H1 (cell line): ENCODE data around the gene GALK1. TPM values are rescaled to one million over a fixed set of nuclear protein-coding genes. Genes with fewer than 3 reads are reported as not detected.

Experiments
- CTCF ChIA-PET: fragments of 300-600 bp; sonication (Branson Sonifier 250); formaldehyde crosslinking; loops from one replicate; lab custom pipeline; 2021; ENCODE audit not compliant: partially characterized antibody; lab: Charles Lee
- POLR2A ChIA-PET: fragments of 300-600 bp; sonication (Branson Sonifier 250); formaldehyde crosslinking; loops from one replicate; lab custom pipeline; 2021; ENCODE audit warnings: inconsistent platforms; ENCODE audit not compliant: partially characterized antibody; lab: Charles Lee
- DNase-seq, 2 experiments: peaks; one replicate each; pipeline versions ENCODE4 v3.0.0 to v3.0.0-alpha.2; 2010 to 2022; ENCODE audit warnings: low spot score in 2 of 2, low read depth in 1 of 2, mixed read lengths in 1 of 2
- FAIRE-seq: peaks from 2 replicates; lab custom pipeline; 2011; peaks lifted over from hg19 to GRCh38; lab: Jason Lieb, UNC
- H2AFZ ChIP-seq: 2 replicates; pipeline ENCODE4 v1.8.1; 2012; ENCODE audit warnings: low read length, inconsistent platforms
- H2AK5ac ChIP-seq: 2 replicates; pipeline ENCODE4 v1.6.1; 2013; ENCODE audit warnings: low read depth, low read length
- H2BK120ac ChIP-seq: replicated peaks from 2 replicates; pipeline ENCODE3; 2013; ENCODE audit warnings: low read depth, low read length, inconsistent platforms
- H2BK12ac ChIP-seq: 2 replicates; pipeline ENCODE4 v1.6.1; 2013; ENCODE audit warnings: low read depth, low read length
- H2BK15ac ChIP-seq: 2 replicates; pipeline ENCODE4 v1.6.1; 2013; ENCODE audit warnings: low read length
- H2BK20ac ChIP-seq: 2 replicates; pipeline ENCODE4 v1.6.1; 2013; ENCODE audit warnings: low read length
- H2BK5ac ChIP-seq: 2 replicates; pipeline ENCODE4 v1.6.1; 2013; ENCODE audit warnings: low read depth, low read length
- H3K14ac ChIP-seq: 2 replicates; pipeline ENCODE4 v1.6.1; 2013; ENCODE audit warnings: inconsistent platforms; ENCODE audit not compliant: insufficient read length
- H3K18ac ChIP-seq: 2 replicates; pipeline ENCODE4 v1.6.1; 2013; ENCODE audit warnings: low read length; ENCODE audit errors: extremely low read depth
- H3K23ac ChIP-seq: 2 replicates; pipeline ENCODE4 v1.6.1; 2013; ENCODE audit warnings: inconsistent platforms; ENCODE audit not compliant: insufficient read length
- H3K23me2 ChIP-seq: 2 replicates; pipeline ENCODE4 v1.6.1; 2013; ENCODE audit warnings: low read depth, low read length
- H3K27ac ChIP-seq: 2 replicates; pipeline ENCODE4 v1.6.1; 2011; ENCODE audit warnings: low read depth, low read length, inconsistent platforms
- H3K27me3 ChIP-seq, 4 experiments: replicated peaks in 1 of 4; 1 replicate in 1 of 4; 2 replicates in 3 of 4; pipeline versions ENCODE4 v1.6.1 to v1.8.1; 2011 to 2013; ENCODE audit warnings: low read length in 3 of 4, mild to moderate bottlenecking in 3 of 4, inconsistent platforms in 2 of 4, mixed read lengths in 2 of 4, moderate library complexity in 1 of 4; ENCODE audit not compliant: control insufficient read depth in 3 of 4, insufficient read depth in 3 of 4; ENCODE audit errors: extremely low read depth in 1 of 4
- H3K36me3 ChIP-seq, 4 experiments: 2 replicates each; pipeline versions ENCODE4 v1.6.1 to v1.8.1; 2011 to 2013; ENCODE audit warnings: mild to moderate bottlenecking in 4 of 4, low read length in 3 of 4, moderate library complexity in 2 of 4, control low read depth in 1 of 4, inconsistent platforms in 1 of 4; ENCODE audit not compliant: insufficient read depth in 4 of 4, control insufficient read depth in 2 of 4
- H3K4ac ChIP-seq: replicated peaks from 2 replicates; pipeline ENCODE3; 2013; ENCODE audit warnings: low read length, low read depth, mixed read lengths, inconsistent platforms; ENCODE audit not compliant: insufficient read length
- H3K4me1 ChIP-seq, 4 experiments: replicated peaks in 1 of 4; 1 replicate in 1 of 4; 2 replicates in 3 of 4; pipeline versions ENCODE4 v1.6.1 to v1.8.1; 2011 to 2013; ENCODE audit warnings: low read length in 3 of 4, inconsistent platforms in 2 of 4, mixed read lengths in 1 of 4; ENCODE audit not compliant: insufficient read depth in 4 of 4, control insufficient read depth in 3 of 4
- H3K4me2 ChIP-seq, 2 experiments: 2 replicates each; pipeline versions ENCODE4 v1.6.1 to v1.8.1; 2011 to 2013; ENCODE audit warnings: low read depth in 2 of 2, low read length in 2 of 2, control low read depth in 1 of 2, inconsistent platforms in 1 of 2, mild to moderate bottlenecking in 1 of 2; ENCODE audit not compliant: insufficient read depth in 1 of 2
- H3K4me3 ChIP-seq, 4 experiments: fragments of 200-600, 300-600 bp in 1 of 4; sonication (generic), shearing (Covaris generic), sonication (Bioruptor Twin) in 1 of 4; 2 replicates each; pipeline versions ENCODE4 v1.5.1 to v1.8.1; 2011 to 2016; ENCODE audit warnings: low read length in 4 of 4, low read depth in 3 of 4, control low read depth in 2 of 4, inconsistent platforms in 2 of 4, mild to moderate bottlenecking in 2 of 4, mixed read lengths in 1 of 4, moderate library complexity in 1 of 4; ENCODE audit not compliant: insufficient read depth in 2 of 4; ENCODE audit errors: extremely low read depth in 1 of 4
- H3K56ac ChIP-seq: replicated peaks from 2 replicates; pipeline ENCODE3; 2013; ENCODE audit warnings: low read depth, mild to moderate bottlenecking, mixed read lengths, low read length, inconsistent platforms; ENCODE audit not compliant: insufficient read length
- H3K79me1 ChIP-seq: 2 replicates; pipeline ENCODE4 v1.6.1; 2013; ENCODE audit warnings: low read depth, low read length, control low read depth
- H3K79me2 ChIP-seq, 2 experiments: 2 replicates each; pipeline versions ENCODE4 v1.6.1 to v1.8.1; 2012 to 2013; ENCODE audit warnings: low read length in 2 of 2, mild to moderate bottlenecking in 2 of 2, inconsistent platforms in 1 of 2; ENCODE audit not compliant: insufficient read depth in 2 of 2, control insufficient read depth in 1 of 2
- H3K9ac ChIP-seq, 4 experiments: replicated peaks in 1 of 4; 1 replicate in 1 of 4; 2 replicates in 3 of 4; pipeline versions ENCODE4 v1.6.1 to v1.8.1; 2011 to 2013; ENCODE audit warnings: low read depth in 3 of 4, low read length in 3 of 4, control low read depth in 2 of 4, mild to moderate bottlenecking in 2 of 4, moderate library complexity in 2 of 4, inconsistent platforms in 1 of 4; ENCODE audit errors: extremely low read depth in 1 of 4
- H3K9me3 ChIP-seq, 2 experiments: 2 replicates each; pipeline versions ENCODE4 v1.6.1 to v1.8.1; 2012 to 2013; ENCODE audit warnings: mild to moderate bottlenecking in 2 of 2, moderate library complexity in 2 of 2, control low read depth in 1 of 2, inconsistent platforms in 1 of 2, low read depth in 1 of 2, low read length in 1 of 2, mixed read lengths in 1 of 2; ENCODE audit not compliant: insufficient read depth in 2 of 2
- H4K20me1 ChIP-seq, 2 experiments: replicated peaks in 1 of 2; 2 replicates each; pipeline versions ENCODE3 to v1.8.1; 2011 to 2013; ENCODE audit warnings: inconsistent platforms in 2 of 2, low read length in 2 of 2, mild to moderate bottlenecking in 1 of 2; ENCODE audit not compliant: insufficient read depth in 2 of 2, control insufficient read depth in 1 of 2
- H4K5ac ChIP-seq: 2 replicates; pipeline ENCODE4 v1.6.1; 2013; ENCODE audit warnings: low read length, low read depth, mixed read lengths, inconsistent platforms; ENCODE audit not compliant: insufficient read length
- H4K8ac ChIP-seq: 2 replicates; pipeline ENCODE4 v1.8.0; 2013; ENCODE audit warnings: mild to moderate bottlenecking, moderate library complexity, low read length, inconsistent platforms; ENCODE audit not compliant: insufficient read depth; ENCODE audit errors: extremely low read depth
- H4K91ac ChIP-seq: replicated peaks from 2 replicates; pipeline ENCODE3; 2013; ENCODE audit warnings: low read length, mixed read lengths, inconsistent platforms; ENCODE audit not compliant: insufficient read length
- CHD1 ChIP-seq: IDR thresholded peaks from 2 replicates; pipeline ENCODE4 v1.6.1; 2012; ENCODE audit warnings: low read depth, low read length, improper control_type of control experiment
- EGR1 ChIP-seq: IDR thresholded peaks from 2 replicates; pipeline ENCODE4 v1.6.1; 2011; ENCODE audit warnings: low read depth, low read length, borderline replicate concordance
- EP300 ChIP-seq, 2 experiments: IDR thresholded peaks; 1 replicate in 1 of 2; 2 replicates in 1 of 2; pipeline ENCODE4 v1.6.1; 2011 to 2012; ENCODE audit warnings: low read depth in 2 of 2, low read length in 2 of 2, mild to moderate bottlenecking in 2 of 2, borderline replicate concordance in 1 of 2, inconsistent platforms in 1 of 2, moderate library complexity in 1 of 2
- EZH2 ChIP-seq: fragments of 200-600 bp; sonication (generic); IDR thresholded peaks from 2 replicates; pipeline ENCODE4 v1.7.1; 2012; ENCODE audit warnings: low read depth, mild to moderate bottlenecking, moderate library complexity, low read length, inconsistent platforms; ENCODE audit not compliant: severe bottlenecking
- GABPA ChIP-seq: IDR thresholded peaks from 2 replicates; pipeline ENCODE4 v1.6.1; 2011; ENCODE audit warnings: mild to moderate bottlenecking, low read length, moderate library complexity, borderline replicate concordance; ENCODE audit not compliant: insufficient read depth
- KDM1A ChIP-seq: fragments of 200-600, 300-600 bp; sonication (generic); IDR thresholded peaks from 2 replicates; pipeline ENCODE4 v1.7.1; 2016; ENCODE audit warnings: mild to moderate bottlenecking, low read length, borderline replicate concordance
- SAP30 ChIP-seq: fragments of 300-600 bp; sonication (generic); IDR thresholded peaks from 2 replicates; pipeline ENCODE4 v1.7.1; 2012; ENCODE audit warnings: low read length, moderate library complexity, mild to moderate bottlenecking, inconsistent platforms; ENCODE audit not compliant: insufficient read depth, insufficient replicate concordance
- SP2 ChIP-seq: IDR thresholded peaks from 2 replicates; pipeline ENCODE4 v1.6.1; 2012; ENCODE audit warnings: mild to moderate bottlenecking, low read length, inconsistent platforms
- USF2 ChIP-seq: IDR thresholded peaks from 2 replicates; pipeline ENCODE4 v1.6.1; 2011; ENCODE audit warnings: low read length, improper control_type of control experiment
- ZNF274 ChIP-seq: IDR thresholded peaks from 2 replicates; pipeline ENCODE4 v1.7.0; 2012; ENCODE audit warnings: low read length, borderline replicate concordance; ENCODE audit errors: extremely low read depth
- WGBS, 2 experiments: shearing (Covaris generic) in 1 of 2; methylation state at CpG; one replicate each; pipeline versions ENCODE4 v1.1.6 to v1.1.7; 2013 to 2015; ENCODE audit warnings: low lambda C conversion rate in 2 of 2, mixed read lengths in 2 of 2, inconsistent platforms in 1 of 2, low coverage in 1 of 2, missing lambda C conversion rate in 1 of 2; ENCODE audit not compliant: insufficient replicate concordance in 2 of 2, insufficient coverage in 1 of 2, insufficient read length in 1 of 2; ENCODE audit errors: extremely low coverage in 1 of 2, missing lambda C conversion rate in 1 of 2; 5-methylcytosine and 5-hydroxymethylcytosine counted together
- polyA plus RNA-seq, 7 experiments: library from polyadenylated mRNA; depleted of rRNA in 3 of 7; stranded (reverse) in 5 of 7; unstranded in 2 of 7; fragments of >200 nt in 5 of 7; fragments of 200-250 nt in 2 of 7; gene quantifications; 1 replicate in 5 of 7; 2 replicates in 1 of 7; 4 replicates in 1 of 7; pipeline versions ENCODE4 v1.2.1 to v1.2.3, GENCODE V29; 2011 to 2013; ENCODE audit warnings: missing spikeins in 2 of 7, mixed read lengths in 2 of 7
- total RNA-seq: library from RNA; stranded (reverse); fragmentation: NEBNext Ultra II Directional; extraction: Animal tissue kit (Norgen Biotek cat#: 25700); gene quantifications from 2 replicates; pipeline ENCODE4 v1.2.1, GENCODE V29; 2021

The GALK1 gene
- total and polyA plus RNA-seq, 2 of the 8 experiments (the other 6 are each of a cell fraction or from before 2014, with no cell fraction given) = 34.1 to 47.9 TPM

- Histone ChIP-seq H2BK120ac (no peak overlapping the region), H3K18ac (no peak overlapping the region), H3K9me3 (no peaks in the 10 kb centered on the region), H3K4me3 (no peak overlapping the region), H3K4me2 (no peak overlapping the region), H3K4me1 (peaks cover 0 to 5% (median 3%) of the 10 kb centered on the region in 4 experiments; a peak in 4 of 7 replicates), H3K23me2 (no peaks in the 10 kb centered on the region; the same call in 1 of the 2 replicates), H3K4ac (no peak overlapping the region), H2BK20ac (no peak overlapping the region), H2AK5ac (no peak overlapping the region), H3K14ac (no peak overlapping the region), H4K8ac (no peak overlapping the region), H3K27ac (no peak overlapping the region), H3K23ac (no peak overlapping the region), H4K20me1 (peaks cover 0 to 5% of the 10 kb centered on the region in 2 experiments), H4K5ac (no peak overlapping the region), H2BK15ac (no peak overlapping the region), H2BK5ac (no peak overlapping the region), H2AFZ (no peak overlapping the region), H3K56ac (no peak overlapping the region), H3K36me3 (no peaks in the 10 kb centered on the region), H2BK12ac (no peak overlapping the region), H3K27me3 (peaks cover 0 to 2% (median 0%) of the 10 kb centered on the region in 4 experiments; a peak in 1 of 7 replicates), H4K91ac (no peak overlapping the region), H3K9ac (no peak overlapping the region), H3K79me2 (no peaks in the 10 kb centered on the region), H3K79me1 (no peaks in the 10 kb centered on the region)
- DNase-seq (no peak), FAIRE-seq (no peak)
- CTCF ChIA-PET = interaction anchor here (1.2 to 19.5 kb wide), 18 partner anchors 10 to 135 kb away, joined by 4 to 359 read pairs (median 48); partner anchors contain the start of genes GALK1, ITGB4, SMIM5 and UNK
- POLR2A ChIA-PET = interaction anchor here (1.0 to 15.1 kb wide), 3 partner anchors 13 to 119 kb away, joined by 3 to 425 read pairs (median 3); partner anchors contain the start of gene SMIM5
- 91% methylated on average over 24 of the region's 24 CpGs; no CpG with 5 or more reads in 1 of the 2 experiments for WGBS, 2 experiments
- TF ChIP-seq USF2 = no peak
- TF ChIP-seq CHD1 = no peak
- TF ChIP-seq SAP30 = no peak
- no peak for TF ChIP-seq EP300 (IDR thresholded peaks at IDR 0.05; ENCODE audit: borderline replicate concordance in 1 of 2, low read depth in 2 of 2, low read length in 2 of 2)
- TF ChIP-seq EZH2 = no peak
- no peak for TF ChIP-seq GABPA
- no peak for TF ChIP-seq ZNF274
- TF ChIP-seq SP2 = no peak
- no peak for TF ChIP-seq EGR1
- no peak for TF ChIP-seq KDM1A
Measured at GRCh38 chr17:75751676-75752404, 13.2 kb downstream of the GALK1 start.
